Measurements from ENCODE around the gene CAND1.

The CAND1 gene

DNA sequence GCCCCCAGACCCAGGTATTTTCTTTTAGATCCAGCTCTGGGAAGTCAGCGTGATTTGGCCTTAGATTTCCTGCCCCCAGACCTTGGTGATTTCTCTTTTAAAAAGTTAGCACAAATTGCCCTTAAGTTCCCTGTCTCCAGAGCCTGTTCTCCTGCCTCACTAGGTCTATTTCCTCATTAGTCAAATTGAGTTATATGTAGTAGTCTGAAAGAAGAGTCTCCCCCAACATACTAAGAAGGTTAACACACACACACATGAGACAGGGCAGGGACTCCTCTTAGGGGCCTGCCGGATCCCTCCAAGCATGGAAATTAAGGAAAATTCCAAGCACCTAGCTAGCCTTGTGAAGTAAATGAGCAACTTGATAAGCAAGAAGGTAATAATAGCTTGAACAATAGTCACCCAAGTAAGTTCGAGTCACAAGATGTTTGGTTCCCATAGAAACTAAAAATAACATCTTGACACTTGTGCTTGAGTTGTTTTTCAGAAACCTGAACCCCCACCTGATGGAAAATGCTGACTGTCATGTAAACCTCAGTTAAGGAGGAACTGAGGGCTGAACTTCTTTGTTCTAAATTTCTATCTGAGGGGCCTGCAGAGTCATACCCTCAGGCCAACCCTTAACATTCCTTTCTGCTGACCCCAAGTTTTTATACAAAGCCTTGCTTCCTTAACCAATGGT lies 51.6 kb downstream of the CAND1 start:
- TF ChIP-seq, protein P1, sequence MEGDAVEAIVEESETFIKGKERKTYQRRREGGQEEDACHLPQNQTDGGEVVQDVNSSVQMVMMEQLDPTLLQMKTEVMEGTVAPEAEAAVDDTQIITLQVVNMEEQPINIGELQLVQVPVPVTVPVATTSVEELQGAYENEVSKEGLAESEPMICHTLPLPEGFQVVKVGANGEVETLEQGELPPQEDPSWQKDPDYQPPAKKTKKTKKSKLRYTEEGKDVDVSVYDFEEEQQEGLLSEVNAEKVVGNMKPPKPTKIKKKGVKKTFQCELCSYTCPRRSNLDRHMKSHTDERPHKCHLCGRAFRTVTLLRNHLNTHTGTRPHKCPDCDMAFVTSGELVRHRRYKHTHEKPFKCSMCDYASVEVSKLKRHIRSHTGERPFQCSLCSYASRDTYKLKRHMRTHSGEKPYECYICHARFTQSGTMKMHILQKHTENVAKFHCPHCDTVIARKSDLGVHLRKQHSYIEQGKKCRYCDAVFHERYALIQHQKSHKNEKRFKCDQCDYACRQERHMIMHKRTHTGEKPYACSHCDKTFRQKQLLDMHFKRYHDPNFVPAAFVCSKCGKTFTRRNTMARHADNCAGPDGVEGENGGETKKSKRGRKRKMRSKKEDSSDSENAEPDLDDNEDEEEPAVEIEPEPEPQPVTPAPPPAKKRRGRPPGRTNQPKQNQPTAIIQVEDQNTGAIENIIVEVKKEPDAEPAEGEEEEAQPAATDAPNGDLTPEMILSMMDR (conservative IDR thresholded peaks at IDR 0.05): no peak
- H3K27ac ChIP-seq: no peak overlapping the region

GRCh38 chr12:67322580-67322979 lies 53.4 kb downstream of the CAND1 start:
- TF ChIP-seq, protein P1 (conservative IDR thresholded peaks at IDR 0.05): no peak
- H3K27ac ChIP-seq: no peak overlapping the region

DNA sequence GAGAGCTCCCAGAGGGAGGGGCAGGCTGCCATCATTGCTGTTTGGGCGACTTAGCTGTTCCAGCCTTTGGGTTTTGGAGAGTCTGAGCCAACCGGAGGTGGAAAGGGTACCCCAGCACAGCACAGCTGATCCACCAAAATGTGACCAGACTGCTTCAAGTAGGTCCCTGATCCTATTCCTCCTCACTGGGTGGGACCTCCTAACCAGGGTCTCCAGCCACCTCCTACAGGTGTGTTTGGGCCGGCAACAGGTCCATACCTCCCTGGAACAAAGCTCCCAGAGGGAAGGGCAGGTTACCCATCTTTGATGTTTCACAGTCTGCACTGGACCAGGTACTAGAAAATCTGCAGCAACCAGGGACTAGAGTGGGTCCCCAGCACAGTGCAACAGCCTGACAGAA lies 53.8 kb downstream of the CAND1 start:
- TF ChIP-seq, protein P1 (conservative IDR thresholded peaks at IDR 0.05): no peak
- no peak overlapping the region for H3K27ac ChIP-seq

DNA sequence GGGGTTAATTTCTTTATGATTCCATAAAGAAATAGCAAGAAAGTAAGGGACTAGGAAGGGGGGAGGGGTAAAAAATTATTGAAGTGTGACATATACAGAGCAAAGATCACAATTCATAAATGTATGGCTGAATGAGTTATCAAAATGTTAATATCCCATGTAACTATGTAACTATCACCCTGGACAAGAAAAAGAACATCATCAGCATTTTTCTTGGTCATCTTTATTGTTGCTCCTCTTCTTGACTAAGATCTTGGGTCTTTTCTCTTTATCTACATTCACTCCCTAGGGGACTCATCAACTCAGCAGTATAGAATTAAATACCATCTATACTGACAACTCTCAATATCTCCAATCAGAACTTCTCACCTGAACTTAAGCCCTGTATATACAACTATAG lies 57.5 kb downstream of the CAND1 start:
- TF ChIP-seq, protein P1 (conservative IDR thresholded peaks at IDR 0.05): no peak
- no peak overlapping the region for H3K27ac ChIP-seq

GRCh38 chr12:67327466-67327865 lies 58.3 kb downstream of the CAND1 start:
- TF ChIP-seq, protein P1 (conservative IDR thresholded peaks at IDR 0.05): no peak
- no peak overlapping the region for H3K27ac ChIP-seq

DNA sequence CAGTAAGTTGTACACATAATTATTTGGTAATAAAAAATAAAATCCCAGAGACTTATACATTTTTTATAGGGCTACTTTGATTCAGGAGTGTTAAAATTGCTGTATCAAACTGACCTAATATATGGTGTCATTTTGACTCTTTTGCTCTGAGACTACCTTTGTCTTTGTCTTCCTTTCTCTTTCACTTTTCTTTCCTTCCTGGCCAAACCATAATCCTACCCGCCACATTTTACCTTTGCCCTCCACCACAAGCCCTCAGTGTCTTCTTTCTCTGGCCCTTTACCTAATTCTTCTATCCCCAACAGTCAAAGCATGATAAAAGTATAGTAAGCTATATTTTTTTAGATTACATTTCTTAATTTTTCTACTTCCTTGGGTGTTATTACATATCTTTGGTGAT lies 62.0 kb downstream of the CAND1 start:
- TF ChIP-seq, protein P1 (conservative IDR thresholded peaks at IDR 0.05): no peak
- no peak overlapping the region for H3K27ac ChIP-seq

DNA sequence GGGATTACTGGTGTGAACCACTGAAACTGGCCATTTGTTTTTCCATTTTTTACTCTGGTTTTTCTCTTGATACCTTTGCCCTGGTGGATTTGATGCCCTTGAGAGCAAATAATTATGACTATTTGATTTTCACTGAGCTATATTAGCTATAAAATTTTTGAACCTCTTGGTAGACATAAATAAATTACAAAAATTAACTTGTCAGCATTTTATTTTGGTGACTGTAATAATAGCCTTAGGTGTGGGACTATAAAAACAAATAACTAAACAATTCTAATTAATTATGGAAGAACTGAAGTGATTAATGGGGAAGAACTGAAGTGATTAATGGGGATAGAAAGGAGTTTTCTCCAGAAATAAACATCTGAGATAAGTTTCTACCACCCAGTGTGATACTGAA lies 62.7 kb downstream of the CAND1 start:
- TF ChIP-seq, protein P1 (conservative IDR thresholded peaks at IDR 0.05): no peak
- H3K27ac ChIP-seq: no peak overlapping the region

Measured in VCaP (cell line).